IPS-18c (cell line): Measurements from ENCODE around the gene CTLA4.
"Not testable (repeated sequence)": the region's sequence is repeated elsewhere in the genome, so short reads cannot be mapped to it uniquely, and the experiment has no call there.

Experiments used
- H3K4me3 ChIP-seq: 2 replicates; pipeline ENCODE4 v1.7.0; 2013; ENCODE audit warnings: low read depth, mild to moderate bottlenecking, low read length, moderate library complexity; ENCODE audit not compliant: insufficient read depth
- H3K9me3 ChIP-seq: one replicate; pipeline ENCODE4 v1.6.1; 2013; ENCODE audit warnings: mild to moderate bottlenecking, low read length, moderate library complexity; ENCODE audit not compliant: control insufficient read depth, insufficient read depth

The CTLA4 gene

DNA sequence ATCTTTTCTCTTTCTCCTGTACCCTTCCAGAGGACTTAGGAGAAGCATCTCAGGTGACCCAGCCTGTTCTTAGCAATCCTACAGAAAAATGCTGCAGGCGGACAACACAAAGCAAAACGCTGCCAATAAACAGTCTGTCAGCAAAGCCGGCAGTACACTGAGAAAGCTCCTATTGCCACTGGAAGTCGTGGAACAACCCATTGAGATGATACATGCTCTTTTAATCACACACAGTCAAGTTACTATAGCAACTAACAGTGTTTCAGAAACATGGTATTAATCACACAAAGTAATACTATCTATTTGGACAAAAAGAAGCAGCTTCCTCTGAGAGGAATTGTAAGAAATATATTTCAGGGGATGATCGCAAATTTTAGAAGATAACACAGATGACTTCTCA, 10.5 kb downstream of the CTLA4 start:
- Histone ChIP-seq H3K4me3 (no peak overlapping the region), H3K9me3 (no peaks in the 10 kb centered on the region)

DNA sequence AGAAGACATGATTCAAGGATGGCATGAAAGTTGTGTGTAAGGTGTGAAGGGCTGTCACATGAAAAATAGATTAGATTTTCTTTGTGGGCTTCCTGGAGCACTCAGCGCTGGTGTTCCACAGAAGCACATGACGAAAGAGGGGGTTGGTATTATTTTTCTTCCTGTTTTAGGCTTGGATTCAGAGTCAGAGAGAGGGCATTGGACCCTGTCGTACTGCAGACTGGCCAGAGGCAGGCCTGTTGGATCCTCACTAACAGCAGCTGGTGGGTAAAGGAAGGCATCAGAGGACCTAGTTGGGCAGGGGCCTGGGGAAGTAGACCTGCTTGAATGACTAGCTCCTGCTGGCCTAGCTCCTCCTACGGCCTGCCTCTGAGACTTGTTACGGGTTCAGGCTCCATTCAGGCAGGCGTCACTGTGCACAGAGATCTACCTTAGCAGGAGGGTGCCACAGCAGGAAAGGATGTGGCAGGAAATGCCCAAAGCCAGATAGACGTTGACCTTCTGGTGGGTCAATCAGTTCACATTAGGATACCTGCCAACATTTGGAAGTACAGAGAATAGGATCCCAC, 13.1 kb downstream of the CTLA4 start:
- Histone ChIP-seq H3K9me3 (no peaks in the 10 kb centered on the region), H3K4me3 (no peak overlapping the region)

DNA sequence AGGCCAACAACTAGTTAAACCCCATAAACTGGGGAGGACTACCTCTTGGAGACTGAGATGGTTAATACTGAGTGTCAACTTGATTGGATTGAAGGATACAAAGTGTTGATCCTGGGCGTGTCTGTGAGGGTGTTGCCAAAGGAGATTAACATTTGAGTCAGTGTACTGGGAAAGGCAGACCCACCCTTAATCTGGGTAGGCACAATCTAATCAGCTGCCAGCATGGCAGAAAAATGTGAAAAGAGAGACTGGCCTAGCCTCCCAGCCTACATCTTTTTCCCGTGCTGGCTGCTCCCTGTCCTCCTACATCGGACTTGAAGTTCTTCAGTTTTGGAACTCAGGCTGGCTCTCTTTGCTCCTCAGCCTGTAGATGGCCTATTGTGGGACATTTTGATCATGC, 13.6 kb downstream of the CTLA4 start:
- H3K4me3 ChIP-seq, H3K9me3 ChIP-seq: not testable (repeated sequence)

DNA sequence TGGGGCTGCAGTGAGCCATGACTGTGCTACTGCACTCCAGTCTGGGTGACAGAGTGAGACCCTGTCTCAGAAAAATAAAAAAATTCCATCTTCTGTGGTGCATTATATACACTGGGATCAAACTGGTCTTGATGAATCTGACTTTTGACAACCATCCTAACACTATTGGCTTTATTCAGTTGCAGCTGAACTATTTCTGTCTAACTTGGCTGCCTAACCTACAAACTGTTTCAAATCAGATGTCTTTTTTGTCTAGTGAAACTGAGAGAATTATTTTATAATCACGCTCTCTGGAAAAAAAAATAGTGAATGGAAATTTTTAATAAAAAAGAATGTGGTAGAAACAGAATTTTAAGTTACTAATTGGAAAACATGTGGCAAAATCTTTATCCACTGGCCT, 15.0 kb downstream of the CTLA4 start:
- H3K4me3 ChIP-seq = no peak overlapping the region
- H3K9me3 ChIP-seq = no peaks in the 10 kb centered on the region

DNA sequence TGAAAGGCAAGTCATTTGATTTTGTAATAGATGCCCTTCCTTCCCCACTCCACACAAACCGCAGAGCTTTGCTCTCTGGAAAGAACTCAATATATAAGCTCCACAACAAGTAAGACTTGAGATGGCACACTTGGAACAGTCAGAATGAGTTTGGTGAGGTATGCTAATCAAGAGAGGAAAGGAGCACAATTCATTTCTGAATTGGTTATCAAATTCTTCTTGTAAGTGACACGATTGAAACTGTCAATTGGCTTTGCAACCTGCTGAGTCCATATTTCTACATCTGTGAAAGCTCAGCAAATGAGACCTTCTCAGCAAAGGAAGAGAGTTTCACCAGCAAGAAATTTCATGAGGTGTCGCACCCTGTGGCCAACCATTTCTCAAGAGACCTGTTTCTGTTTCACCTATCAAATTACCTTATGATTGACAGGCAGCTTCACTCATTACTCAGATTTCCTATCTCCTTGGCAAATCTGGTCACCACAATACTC, 19.1 kb downstream of the CTLA4 start:
- no peaks in the 10 kb centered on the region for H3K9me3 ChIP-seq

DNA sequence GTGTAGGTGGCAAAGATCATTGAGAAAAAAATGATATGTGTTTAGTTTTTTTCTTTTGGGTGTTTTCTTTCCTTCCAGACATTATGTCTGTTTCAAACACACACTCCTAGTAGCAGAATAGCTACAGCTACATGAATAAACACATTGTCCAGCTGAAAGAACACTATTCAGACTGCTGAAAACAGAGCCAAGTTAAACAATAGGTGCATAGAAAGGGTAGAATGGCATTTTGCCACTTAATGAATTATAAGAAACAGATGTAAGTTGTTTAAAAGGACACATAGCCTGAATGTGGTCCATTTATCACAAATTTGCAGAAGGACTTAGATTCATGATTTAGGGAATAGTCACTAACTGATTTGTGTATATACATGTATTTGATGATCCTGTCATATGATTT, 20.1 kb downstream of the CTLA4 start:
- H3K4me3 ChIP-seq = no peak overlapping the region
- no peaks in the 10 kb centered on the region for H3K9me3 ChIP-seq

More for the DNA sequence above, 19.1 kb downstream of the CTLA4 start:
- no peak overlapping the region for H3K4me3 ChIP-seq

DNA sequence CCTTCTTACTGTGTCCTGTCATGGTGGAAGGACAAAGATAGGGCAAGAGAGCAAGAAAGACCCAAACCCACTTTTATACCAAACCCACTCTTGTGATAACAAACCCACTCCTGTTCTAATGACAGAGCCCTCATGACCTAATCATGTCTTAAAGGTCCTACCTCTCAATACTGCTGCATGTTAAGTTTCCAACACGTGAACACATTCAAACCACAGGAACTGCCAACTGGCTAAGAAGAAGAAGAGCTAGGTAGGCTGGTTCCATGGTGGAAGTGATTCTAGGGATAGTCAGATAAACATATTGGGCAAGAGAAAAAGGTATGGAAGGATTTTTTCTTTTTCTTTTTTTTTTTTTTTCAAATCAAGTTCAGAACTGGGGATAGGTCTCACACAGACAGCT, 22.0 kb downstream of the CTLA4 start:
- H3K9me3 ChIP-seq = no peaks in the 10 kb centered on the region
- no peak overlapping the region for H3K4me3 ChIP-seq

DNA sequence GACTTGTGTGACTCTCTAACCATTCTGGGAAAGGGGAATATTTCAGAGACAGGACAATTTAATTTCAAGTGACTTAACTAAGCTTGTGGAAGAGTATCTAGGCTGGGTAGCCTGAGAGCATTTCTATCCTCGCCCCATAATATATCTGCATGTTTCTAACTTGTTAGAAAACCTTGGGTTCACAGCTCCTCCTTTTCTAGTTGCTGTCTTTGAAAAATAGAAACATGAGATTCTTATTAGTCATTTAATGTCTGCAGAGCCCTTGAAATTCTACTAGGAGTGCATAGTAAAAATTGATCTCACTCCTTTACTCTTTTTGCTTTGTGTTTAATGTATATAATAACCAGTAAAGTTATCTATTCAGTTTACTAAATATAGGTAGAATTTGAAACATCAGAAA, 22.4 kb downstream of the CTLA4 start:
- H3K4me3 ChIP-seq = no peak overlapping the region

DNA sequence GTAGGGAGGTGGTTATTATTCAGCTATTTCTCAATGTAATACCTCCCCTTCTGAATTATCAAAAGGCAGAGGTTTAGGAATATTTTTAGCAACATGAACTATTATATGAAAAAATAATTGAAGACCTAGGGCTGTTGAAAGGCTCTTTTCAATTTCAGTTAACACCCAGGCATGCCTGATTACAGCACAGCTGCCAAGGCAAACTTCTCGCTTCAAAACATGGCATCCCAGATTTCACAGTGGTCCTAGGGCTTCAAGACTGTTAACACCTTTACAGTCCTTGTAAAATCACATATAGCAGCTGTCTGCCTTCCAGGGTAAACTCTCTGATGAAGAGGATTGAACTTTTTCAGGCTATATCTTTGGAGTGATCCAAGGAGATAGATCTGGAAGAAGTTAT, 23.2 kb downstream of the CTLA4 start:
- H3K4me3 ChIP-seq = no peak overlapping the region
- no peaks in the 10 kb centered on the region for H3K9me3 ChIP-seq

More for the DNA sequence above, 22.4 kb downstream of the CTLA4 start:
- no peaks in the 10 kb centered on the region for H3K9me3 ChIP-seq

DNA sequence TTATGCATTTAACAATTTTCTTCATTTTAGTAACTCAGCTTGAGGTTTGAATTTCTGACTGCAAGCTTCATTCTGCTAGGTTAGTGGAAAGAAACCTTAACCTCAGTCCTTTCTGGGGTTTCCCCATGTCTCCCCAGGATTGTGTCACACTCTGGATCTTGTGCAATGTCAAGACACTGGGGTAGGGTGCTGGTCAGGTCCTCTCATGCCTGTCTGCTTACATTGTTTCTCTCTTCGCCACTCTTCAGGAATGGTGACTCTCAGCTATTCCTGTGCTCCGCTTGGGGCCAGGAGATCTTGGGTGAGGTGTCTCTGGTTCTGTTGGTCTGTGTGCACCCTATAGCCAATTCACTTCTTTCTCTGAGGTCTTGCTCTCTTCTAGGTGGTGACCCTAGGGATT, 23.9 kb downstream of the CTLA4 start:
- no peak overlapping the region for H3K4me3 ChIP-seq

DNA sequence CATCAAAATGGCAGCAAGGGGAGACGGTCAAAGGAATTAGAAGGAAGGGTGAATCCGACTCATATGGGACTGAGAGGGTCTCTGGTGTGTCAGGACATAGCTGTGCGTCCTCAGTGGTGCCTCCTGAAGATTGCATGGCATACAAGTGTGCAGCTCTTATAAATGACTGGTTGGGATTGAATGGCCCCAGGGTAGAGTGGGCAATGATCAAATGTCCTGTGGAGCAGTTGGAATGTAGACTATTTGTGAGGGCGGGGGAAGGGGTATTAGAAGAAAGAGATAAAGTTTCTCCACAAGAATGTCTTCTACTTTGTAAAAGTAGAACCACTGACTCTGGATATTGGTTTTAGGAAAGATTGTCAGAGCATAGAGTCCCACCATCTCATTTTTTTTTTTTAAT, 24.6 kb downstream of the CTLA4 start:
- no peaks in the 10 kb centered on the region for H3K9me3 ChIP-seq
- H3K4me3 ChIP-seq = no peak overlapping the region

More for the DNA sequence above, 23.9 kb downstream of the CTLA4 start:
- H3K9me3 ChIP-seq = no peaks in the 10 kb centered on the region

DNA sequence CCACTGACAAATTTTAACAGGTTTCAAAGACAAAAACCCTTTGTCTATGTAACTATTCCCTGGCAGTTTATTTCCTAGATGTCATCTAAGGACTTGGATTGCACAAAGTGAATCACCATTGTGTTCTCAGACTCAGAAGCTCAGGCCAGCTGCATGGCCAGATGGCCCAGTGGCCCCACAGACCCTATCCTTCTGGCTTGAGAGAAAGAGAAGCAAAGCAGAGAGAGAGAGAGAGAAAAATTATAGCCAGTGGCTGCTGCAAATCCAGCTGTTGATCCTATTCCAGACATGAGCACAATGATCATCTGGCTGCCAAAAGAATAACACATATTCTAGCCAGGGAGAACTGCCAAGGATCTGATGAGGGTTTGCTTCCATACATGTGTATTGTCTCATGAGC, 25.8 kb downstream of the CTLA4 start:
- Histone ChIP-seq H3K4me3 (no peak overlapping the region), H3K9me3 (no peaks in the 10 kb centered on the region)

DNA sequence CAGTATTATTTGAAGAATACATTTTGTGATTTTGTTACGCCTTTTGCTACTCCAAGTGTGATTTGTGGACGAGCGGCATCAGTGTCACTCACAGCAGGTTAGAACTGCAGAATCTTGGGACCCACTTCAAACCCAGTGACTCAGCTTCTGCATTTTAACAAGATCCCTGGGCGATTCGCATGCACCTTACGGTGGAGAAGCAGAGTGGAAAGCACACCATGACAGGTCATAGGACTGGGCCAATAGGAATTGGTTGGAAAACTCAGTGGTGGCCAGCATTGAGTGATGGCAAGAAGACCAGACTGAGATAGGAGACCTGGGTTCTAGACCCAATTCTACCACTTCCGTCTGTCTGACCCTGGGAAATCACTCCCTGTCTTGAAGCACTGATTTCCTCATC, 26.3 kb downstream of the CTLA4 start:
- Histone ChIP-seq H3K4me3 (no peak overlapping the region), H3K9me3 (no peaks in the 10 kb centered on the region)

DNA sequence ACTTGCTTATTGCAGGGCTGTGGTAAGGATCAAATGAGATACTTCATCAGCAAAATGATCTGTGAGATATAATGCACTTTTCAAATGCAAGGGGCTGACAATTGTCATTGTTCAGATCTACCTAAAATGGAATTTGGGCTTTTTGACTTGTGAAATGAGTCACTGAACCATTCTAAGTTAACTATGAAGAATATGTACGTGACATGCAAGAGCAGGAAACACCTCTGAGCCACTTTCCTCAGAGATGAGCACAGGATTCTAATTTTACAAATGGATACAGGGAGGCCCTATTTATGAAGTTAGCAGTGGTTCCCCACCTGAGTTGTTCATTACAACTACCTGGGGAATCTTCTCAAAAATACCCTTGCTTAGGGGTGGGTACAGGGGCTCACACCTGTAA, 26.7 kb downstream of the CTLA4 start:
- Histone ChIP-seq H3K9me3 (no peaks in the 10 kb centered on the region), H3K4me3 (no peak overlapping the region)

DNA sequence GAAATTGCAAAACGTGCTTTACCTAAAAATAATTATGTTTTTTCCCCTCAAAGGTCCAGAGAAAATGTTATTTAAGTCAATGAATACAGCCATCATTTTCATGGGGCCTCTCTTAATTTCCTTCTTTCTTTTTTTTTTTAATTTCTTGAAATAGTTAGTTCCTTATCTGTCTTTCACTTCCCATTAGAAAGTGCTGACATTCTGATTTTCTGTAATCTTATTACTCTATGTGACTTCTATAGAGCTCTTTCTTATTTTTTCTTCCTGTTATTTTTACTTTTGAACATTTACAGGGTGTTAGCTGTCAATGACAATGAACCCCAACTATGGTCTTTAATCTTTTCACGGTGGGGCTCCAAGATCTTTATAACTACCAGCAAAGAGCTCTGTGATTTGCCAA, 30.0 kb downstream of the CTLA4 start:
- Histone ChIP-seq H3K4me3 (no peak overlapping the region), H3K9me3 (no peaks in the 10 kb centered on the region)

DNA sequence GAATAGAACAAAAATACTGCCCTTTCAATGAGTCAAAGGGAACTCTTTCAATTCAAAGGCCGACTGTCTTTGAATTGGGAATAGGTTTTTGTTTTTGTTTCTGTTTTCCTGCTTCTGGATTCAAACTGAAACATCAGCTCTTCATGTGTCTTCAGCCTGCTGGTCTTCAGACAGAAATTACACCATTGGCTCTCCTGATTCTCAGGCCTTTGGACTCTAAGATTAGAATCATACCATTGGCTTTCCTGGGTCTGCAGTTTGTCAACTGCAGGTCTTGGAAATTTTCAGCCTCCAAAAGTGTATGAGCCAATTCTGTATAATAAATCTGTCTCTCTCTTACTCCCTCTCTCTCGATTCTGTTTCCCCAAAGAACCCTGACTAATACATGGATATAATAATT, 31.1 kb downstream of the CTLA4 start:
- no peaks in the 10 kb centered on the region for H3K9me3 ChIP-seq
- no peak overlapping the region for H3K4me3 ChIP-seq

DNA sequence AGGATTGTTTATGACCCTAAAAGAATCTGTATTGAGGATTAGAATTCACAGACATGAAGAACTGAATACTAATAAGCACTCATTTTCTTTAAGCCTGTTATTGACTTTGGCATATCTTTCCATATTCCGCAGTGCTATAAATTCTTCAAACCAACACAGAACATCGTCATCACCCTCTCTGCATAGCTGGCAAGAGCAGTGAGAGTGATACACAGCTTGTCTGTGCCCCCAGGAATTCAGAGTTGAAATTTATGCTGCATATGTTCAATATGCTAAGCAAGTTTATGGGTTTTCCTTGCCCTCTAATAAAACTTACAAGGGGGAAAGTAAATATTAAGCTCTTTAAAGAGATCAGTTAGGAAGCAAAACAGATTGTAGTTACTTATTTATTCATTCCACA, 32.7 kb downstream of the CTLA4 start:
- no peak overlapping the region for H3K4me3 ChIP-seq

DNA sequence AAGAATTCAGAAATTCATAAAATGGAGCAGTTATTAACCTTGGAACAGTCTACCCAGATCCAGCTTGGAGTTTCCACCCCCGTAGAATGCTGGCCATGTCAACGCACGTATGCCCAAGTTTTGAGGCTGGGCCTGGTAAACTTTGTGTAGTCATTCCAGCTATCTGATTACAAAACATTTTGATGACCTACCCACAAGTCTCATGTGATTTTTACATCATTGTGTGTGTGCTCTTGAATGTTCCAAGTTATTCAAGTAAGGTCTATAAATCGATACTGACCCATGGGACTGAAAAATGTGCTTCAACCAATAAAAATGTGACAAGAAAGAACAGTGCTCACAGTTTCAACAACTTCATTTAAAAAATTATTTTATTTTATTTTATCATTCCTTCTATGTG, 36.5 kb downstream of the CTLA4 start:
- Histone ChIP-seq H3K4me3 (no peak overlapping the region), H3K9me3 (no peaks in the 10 kb centered on the region)

More for the DNA sequence above, 32.7 kb downstream of the CTLA4 start:
- no peaks in the 10 kb centered on the region for H3K9me3 ChIP-seq

DNA sequence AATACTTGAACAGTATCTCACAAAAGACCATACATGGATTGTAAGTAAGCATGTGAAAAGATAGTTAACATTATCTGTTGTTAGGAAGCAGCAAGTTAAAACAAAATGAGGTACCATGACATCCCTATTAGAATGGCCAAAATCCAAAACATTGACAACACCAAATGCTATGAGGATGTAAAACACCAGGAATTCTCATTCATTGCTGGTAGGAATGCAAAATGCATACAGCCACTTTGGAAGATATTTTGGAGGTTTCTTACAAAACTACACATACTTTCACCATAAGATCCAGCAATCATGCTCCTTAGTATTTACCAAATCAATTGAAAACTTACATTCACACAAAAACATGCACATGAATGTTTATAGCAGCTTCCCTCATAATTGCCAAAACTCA, 38.1 kb downstream of the CTLA4 start:
- Histone ChIP-seq H3K9me3 (no peaks in the 10 kb centered on the region), H3K4me3 (no peak overlapping the region)
